GM21360 (cell line): ENCODE data around the gene PXN.

ENCODE experiments used
- ATAC-seq: cut with Tn5 transposase; IDR thresholded peaks from one replicate; pipeline ENCODE4 v1.9.1; 2021; ENCODE audit warnings: mild to moderate bottlenecking, moderate library complexity; ENCODE audit not compliant: unreplicated experiment

The PXN gene

GRCh38 chr12:120181991-120182631 lies 83.4 kb downstream of the PXN start:
- ATAC-seq, result no peak

GRCh38 chr12:120180975-120181374 lies 84.6 kb downstream of the PXN start:
- ATAC-seq, result no peak

GRCh38 chr12:120175537-120175936 lies 90.0 kb downstream of the PXN start:
- ATAC-seq, result no peak

GRCh38 chr12:120175062-120175461 lies 90.5 kb downstream of the PXN start:
- ATAC-seq, result no peak

- no peak for ATAC-seq
Observed at GRCh38 chr12:120172053-120172452, 93.5 kb downstream of the PXN start.

- no peak for ATAC-seq
Observed at GRCh38 chr12:120170631-120171030, 94.9 kb downstream of the PXN start.

GRCh38 chr12:120169946-120170345 lies 95.6 kb downstream of the PXN start:
- ATAC-seq, result no peak

GRCh38 chr12:120168337-120168736 lies 97.2 kb downstream of the PXN start:
- no peak for ATAC-seq

GRCh38 chr12:120167529-120168095 lies 97.9 kb downstream of the PXN start:
- no peak for ATAC-seq

GRCh38 chr12:120164293-120164692 lies 101.2 kb downstream of the PXN start:
- ATAC-seq, result no peak

GRCh38 chr12:120162763-120163162 lies 102.8 kb downstream of the PXN start:
- no peak for ATAC-seq

GRCh38 chr12:120161852-120162251 lies 103.7 kb downstream of the PXN start:
- ATAC-seq, result no peak
